Fibroblast of lung (primary cell): Measurements from ENCODE around the gene LCN9. TPM values are rescaled to one million over a fixed set of nuclear protein-coding genes. Genes with fewer than 3 reads are reported as not detected.

Experiments
- DNase-seq, 2 donors: peaks; one replicate each; pipeline versions ENCODE4 v3.0.0 to v3.0.0-alpha.2; 2010; ENCODE audit warnings: low read depth in 2 of 2
- H2AFZ ChIP-seq: 2 replicates; pipeline ENCODE4 v1.5.1; 2012; ENCODE audit warnings: low read length, control low read depth, inconsistent platforms
- H3K27ac ChIP-seq: 2 replicates; pipeline ENCODE4 v1.5.1; 2011; ENCODE audit warnings: low read length, control low read depth; ENCODE audit not compliant: insufficient read depth
- H3K27me3 ChIP-seq: 2 replicates; pipeline ENCODE4 v1.5.1; 2011; ENCODE audit warnings: mild to moderate bottlenecking, low read length; ENCODE audit not compliant: control insufficient read depth, insufficient read depth
- H3K36me3 ChIP-seq: 2 replicates; pipeline ENCODE4 v1.5.1; 2011; ENCODE audit warnings: low read length; ENCODE audit not compliant: control insufficient read depth, insufficient read depth
- H3K4me1 ChIP-seq: 2 replicates; pipeline ENCODE4 v1.5.1; 2011; ENCODE audit warnings: low read length; ENCODE audit not compliant: control insufficient read depth, insufficient read depth; ENCODE audit errors: extremely low read depth
- H3K4me2 ChIP-seq: 2 replicates; pipeline ENCODE4 v1.5.1; 2011; ENCODE audit warnings: low read length, control low read depth; ENCODE audit not compliant: insufficient read depth; ENCODE audit errors: extremely low read depth
- H3K4me3 ChIP-seq, 4 experiments: fragments of 200-600 bp in 1 of 4; sonication (generic) in 1 of 4; replicated peaks in 1 of 4; 2 replicates each; pipeline ENCODE4 v1.5.1; 2011 to 2016; ENCODE audit warnings: low read length in 4 of 4, low read depth in 3 of 4, mild to moderate bottlenecking in 3 of 4, control low read depth in 2 of 4, inconsistent platforms in 1 of 4, mixed read lengths in 1 of 4; ENCODE audit not compliant: insufficient read depth in 1 of 4; ENCODE audit errors: control extremely low read depth in 1 of 4
- H3K79me2 ChIP-seq: 2 replicates; pipeline ENCODE4 v1.5.1; 2012; ENCODE audit warnings: mild to moderate bottlenecking, low read length, inconsistent platforms; ENCODE audit not compliant: control insufficient read depth, insufficient read depth
- H3K9ac ChIP-seq: 2 replicates; pipeline ENCODE4 v1.5.1; 2011; ENCODE audit warnings: mild to moderate bottlenecking, low read length, control low read depth; ENCODE audit not compliant: insufficient read depth
- H3K9me3 ChIP-seq: 2 replicates; pipeline ENCODE4 v1.5.1; 2012; ENCODE audit warnings: low read depth, low read length; ENCODE audit not compliant: control insufficient read depth, insufficient read depth
- H4K20me1 ChIP-seq: 2 replicates; pipeline ENCODE4 v1.5.1; 2011; ENCODE audit warnings: low read length; ENCODE audit not compliant: control insufficient read depth, insufficient read depth; ENCODE audit errors: extremely low read depth
- CTCF ChIP-seq, 2 donors: IDR thresholded peaks in 1 of 2; conservative IDR thresholded peaks in 1 of 2; 1 replicate in 1 of 2; 2 replicates in 1 of 2; pipeline ENCODE4 v1.5.1; 2011 to 2012; ENCODE audit warnings: low read length in 2 of 2, control low read depth in 1 of 2, inconsistent platforms in 1 of 2, low read depth in 1 of 2, mild to moderate bottlenecking in 1 of 2
- EZH2 ChIP-seq: IDR thresholded peaks from 2 replicates; pipeline ENCODE4 v1.5.1; 2012; ENCODE audit warnings: low read length, control low read depth, mild to moderate bottlenecking; ENCODE audit errors: missing control alignments
- polyA plus RNA-seq, 2 donors: library from polyadenylated mRNA; depleted of rRNA in 1 of 2; stranded (reverse) in 1 of 2; unstranded in 1 of 2; fragments of >200 nt; gene quantifications; 2 replicates each; pipeline ENCODE4 v1.2.1, GENCODE V29; 2011 to 2012; ENCODE audit warnings: missing spikeins in 1 of 2
- total RNA-seq: library from RNA; depleted of rRNA; stranded (reverse); fragments of >200 nt; gene quantifications from 2 replicates; pipeline ENCODE4 v1.2.1, GENCODE V29; 2014

Gene LCN9
- total and polyA plus RNA-seq, 2 donors (not counting 1 experiment from before 2014, with no cell fraction given), result not detected

GRCh38 chr9:135639196-135639595 is 23.9 kb upstream of the LCN9 start, which contains the start of gene GLT6D1:
Gene GLT6D1, minus strand, starts transcription at chr9:135639540. Its CDS starts 353 bp downstream, at chr9:135639187.
- no peak for DNase-seq
- H3K36me3 ChIP-seq, result no peaks in the 10 kb centered on the region
- H3K9ac ChIP-seq, result no peak within 1 kb of the TSS
- H3K4me3 ChIP-seq, result no peak within 1 kb of the TSS
- H3K4me1 ChIP-seq, result no peaks in the 10 kb centered on the region
- TF ChIP-seq CTCF (conservative IDR thresholded peaks at IDR 0.05 in 1 of 2, IDR thresholded peaks at IDR 0.05 in 1 of 2; ENCODE audit: low read depth in 1 of 2, low read length in 2 of 2), result no peak
- H2AFZ ChIP-seq, result no peak within 1 kb of the TSS
- H3K27ac ChIP-seq, result no peak within 1 kb of the TSS
- no peak within 1 kb of the TSS for H3K4me2 ChIP-seq
- no peaks in the 10 kb centered on the region for H3K27me3 ChIP-seq
- H4K20me1 ChIP-seq, result no peaks in the 10 kb centered on the region
- H3K79me2 ChIP-seq, result no peaks in the 10 kb centered on the region
- no peaks in the 10 kb centered on the region for H3K9me3 ChIP-seq

GRCh38 chr9:135641047-135641446 is 22.1 kb upstream of the LCN9 start:
- Histone ChIP-seq H4K20me1 (no peaks in the 10 kb centered on the region), H3K9me3 (no peaks in the 10 kb centered on the region), H3K4me2 (no peak overlapping the region), H3K4me1 (no peaks in the 10 kb centered on the region), H3K4me3 (no peak overlapping the region), H3K27me3 (no peaks in the 10 kb centered on the region), H2AFZ (no peak overlapping the region), H3K79me2 (no peaks in the 10 kb centered on the region), H3K27ac (no peak overlapping the region), H3K36me3 (no peaks in the 10 kb centered on the region), H3K9ac (no peak overlapping the region)
- DNase-seq, result no peak
- TF ChIP-seq EZH2 (no peak), CTCF (conservative IDR thresholded peaks at IDR 0.05 in 1 of 2, IDR thresholded peaks at IDR 0.05 in 1 of 2; ENCODE audit: low read depth in 1 of 2, low read length in 2 of 2) (no peak)

GRCh38 chr9:135641745-135642144 is 21.4 kb upstream of the LCN9 start:
- Histone ChIP-seq H3K27ac (no peak overlapping the region), H3K79me2 (no peaks in the 10 kb centered on the region), H3K9ac (no peak overlapping the region), H3K36me3 (no peaks in the 10 kb centered on the region), H3K4me1 (no peaks in the 10 kb centered on the region), H3K9me3 (no peaks in the 10 kb centered on the region), H3K4me3 (no peak overlapping the region), H3K27me3 (no peaks in the 10 kb centered on the region), H2AFZ (no peak overlapping the region), H4K20me1 (no peaks in the 10 kb centered on the region), H3K4me2 (no peak overlapping the region)
- no peak for TF ChIP-seq CTCF (conservative IDR thresholded peaks at IDR 0.05 in 1 of 2, IDR thresholded peaks at IDR 0.05 in 1 of 2; ENCODE audit: low read depth in 1 of 2, low read length in 2 of 2)
- no peak for TF ChIP-seq EZH2
- DNase-seq, result peak in 1 of 2 donors; percentile 4
